GM12878 (cell line): ENCODE data around the gene FSIP1. TPM values are rescaled to one million over a fixed set of nuclear protein-coding genes. Genes with fewer than 3 reads are reported as not detected.

Experiments
- ATAC-seq: fragments of 200-7000 bp; cut with Tn5 transposase; 3 replicates; pipeline ENCODE4 v1.9.1; 2020; ENCODE audit warnings: mild to moderate bottlenecking, moderate library complexity
- BruUV-seq: library from RNA; stranded (reverse); fragments of 400-500 nt; replicated peaks from 2 replicates; lab custom pipeline; 2021; lab: Mats Ljungman, UMichigan
- CTCF ChIA-PET: fragments of 300-600 bp; sonication (Branson Sonifier 250); formaldehyde crosslinking; extraction: SDS; loops from one replicate; lab custom pipeline; 2021; ENCODE audit warnings: inconsistent platforms; lab: Yijun Ruan, JAX
- POLR2A ChIA-PET: fragments of 350-600 bp; formaldehyde crosslinking; extraction: SDS; loops from one replicate; lab custom pipeline; 2021; ENCODE audit warnings: inconsistent platforms; lab: Charles Lee
- RAD21 ChIA-PET: fragments of 300-600 bp; sonication (Branson Sonifier 250); formaldehyde crosslinking; loops from one replicate; lab custom pipeline; 2023; ENCODE audit warnings: antibody characterized with exemption; ENCODE audit not compliant: unreplicated experiment; lab: Charles Lee
- SMC1A ChIA-PET: fragments of 300-600 bp; sonication (Branson Sonifier 250); formaldehyde crosslinking; loops from one replicate; lab custom pipeline; 2023; ENCODE audit not compliant: unreplicated experiment, uncharacterized antibody; lab: Charles Lee
- DNase-seq: peaks from one replicate; pipeline ENCODE4 v3.0.0-alpha.2; 2011; ENCODE audit warnings: low read depth, low spot score
- FAIRE-seq: peaks from 3 replicates; lab custom pipeline; 2011; peaks lifted over from hg19 to GRCh38; lab: Jason Lieb, UNC
- H2AFZ ChIP-seq: 2 replicates; pipeline ENCODE4 v1.6.0; 2011; ENCODE audit warnings: low read depth, low read length, control low read depth; ENCODE audit not compliant: control insufficient read depth
- H3K27ac ChIP-seq: 2 replicates; pipeline ENCODE4 v1.5.1; 2011; ENCODE audit warnings: control low read depth; ENCODE audit not compliant: control insufficient read depth, insufficient read depth
- H3K27me3 ChIP-seq, 2 experiments: replicated peaks in 1 of 2; 2 replicates each; pipeline versions ENCODE4 v1.6.0 to v1.6.1; 2011; ENCODE audit warnings: low read length in 1 of 2; ENCODE audit not compliant: control insufficient read depth in 2 of 2, insufficient read depth in 2 of 2
- H3K36me3 ChIP-seq, 2 experiments: 2 replicates each; pipeline ENCODE4 v1.5.1; 2011; ENCODE audit warnings: low read length in 1 of 2; ENCODE audit not compliant: control insufficient read depth in 2 of 2, insufficient read depth in 2 of 2
- H3K4me1 ChIP-seq: 2 replicates; pipeline ENCODE4 v1.6.1; 2011; ENCODE audit warnings: mild to moderate bottlenecking, low read length, moderate library complexity, mixed read lengths; ENCODE audit not compliant: control insufficient read depth, insufficient read depth
- H3K4me2 ChIP-seq: 2 replicates; pipeline ENCODE4 v1.6.0; 2011; ENCODE audit warnings: control low read depth; ENCODE audit not compliant: control insufficient read depth, insufficient read depth
- H3K4me3 ChIP-seq: fragments of 200-600 bp; sonication (generic); 2 replicates; pipeline ENCODE4 v1.5.1; 2016
- H3K79me2 ChIP-seq: 2 replicates; pipeline ENCODE4 v1.6.0; 2011; ENCODE audit warnings: low read length; ENCODE audit not compliant: control insufficient read depth, insufficient read depth
- H3K9ac ChIP-seq: 2 replicates; pipeline ENCODE4 v1.8.0; 2011; ENCODE audit warnings: low read length, control low read depth, mixed read lengths; ENCODE audit not compliant: control insufficient read depth, insufficient read depth
- H3K9me3 ChIP-seq: replicated peaks from 3 replicates; pipeline ENCODE4 v1.5.1; 2011; ENCODE audit warnings: mild to moderate bottlenecking, low read length; ENCODE audit not compliant: control insufficient read depth, insufficient read depth
- H4K20me1 ChIP-seq: 2 replicates; pipeline ENCODE4 v1.6.0; 2011; ENCODE audit not compliant: control insufficient read depth, insufficient read depth
- CBFB ChIP-seq: IDR thresholded peaks from 2 replicates; pipeline ENCODE4 v1.6.1; 2016; ENCODE audit warnings: antibody characterized with exemption, low read depth
- EED ChIP-seq: sonication (generic); IDR thresholded peaks from 2 replicates; pipeline ENCODE4 v1.6.1; 2016; ENCODE audit warnings: antibody characterized with exemption, low read depth
- MEF2A ChIP-seq: IDR thresholded peaks from 2 replicates; pipeline ENCODE4 v1.6.1; 2011; ENCODE audit warnings: low read depth, mild to moderate bottlenecking, low read length, moderate library complexity; ENCODE audit not compliant: insufficient read depth
- NFXL1 ChIP-seq: fragments of 450-650 bp; IDR thresholded peaks from 2 replicates; pipeline ENCODE4 v1.6.1; 2017; ENCODE audit warnings: antibody characterized with exemption, mild to moderate bottlenecking, borderline replicate concordance
- NR2C1 ChIP-seq: fragments of 450-650 bp; IDR thresholded peaks from 2 replicates; pipeline ENCODE4 v1.6.1; 2017; ENCODE audit warnings: antibody characterized with exemption, mild to moderate bottlenecking, moderate library complexity
- NR2C2 ChIP-seq: IDR thresholded peaks from 2 replicates; pipeline ENCODE4 v1.6.1; 2011; ENCODE audit warnings: borderline replicate concordance, low read depth; ENCODE audit not compliant: control insufficient read depth, insufficient read length
- POLR2AphosphoS5 ChIP-seq: IDR thresholded peaks from 2 replicates; pipeline ENCODE4 v1.6.1; 2011; ENCODE audit warnings: mild to moderate bottlenecking, low read length, inconsistent platforms
- SIN3A ChIP-seq: IDR thresholded peaks from 2 replicates; pipeline ENCODE4 v1.6.1; 2012; ENCODE audit warnings: low read depth, low read length, improper control_type of control experiment
- SMARCA5 ChIP-seq: fragments of 450-650 bp; IDR thresholded peaks from 2 replicates; pipeline ENCODE4 v1.6.1; 2017; ENCODE audit warnings: mild to moderate bottlenecking
- STAT1 ChIP-seq: fragments of 450-650 bp; conservative IDR thresholded peaks from 2 replicates; pipeline ENCODE4 v1.6.1; 2014; ENCODE audit warnings: antibody characterized with exemption, mild to moderate bottlenecking
- ZNF384 ChIP-seq: IDR thresholded peaks from 2 replicates; pipeline ENCODE4 v1.6.1; 2012; ENCODE audit warnings: low read depth, mild to moderate bottlenecking, low read length, improper control_type of control experiment, borderline replicate concordance
- WGBS: methylation state at CpG from one replicate; pipeline ENCODE4 v1.1.6; 2016; ENCODE audit warnings: low lambda C conversion rate; ENCODE audit not compliant: insufficient replicate concordance, insufficient coverage; ENCODE audit errors: missing lambda C conversion rate; 5-methylcytosine and 5-hydroxymethylcytosine counted together
- in situ Hi-C: fragments of 300-500 bp; cut with MboI; formaldehyde crosslinking; loops from 9 replicates; pipeline ENCODE4 v1.14.3; 2018; ENCODE audit warnings: mixed read lengths
- intact Hi-C: fragments of 100-400 bp; cut with micrococcal nuclease; formaldehyde crosslinking; loops from one replicate; pipeline ENCODE4 v1.14.2; 2022; ENCODE audit not compliant: unreplicated experiment
- polyA plus RNA-seq, 11 experiments: library from polyadenylated mRNA; depleted of rRNA in 4 of 11; unstranded in 6 of 11; stranded (reverse) in 5 of 11; fragments of >200 nt; fragmentation: Nextera tagmentation in 4 of 11; fragmentation: Illumina TruSeq in 1 of 11; extraction: Ambion mirVana in 4 of 11; extraction: Trizol in 1 of 11; gene quantifications; 1 replicate in 1 of 11; 2 replicates in 10 of 11; pipeline versions ENCODE4 v1.2.1 to v1.2.3, GENCODE V29; 2011 to 2016; ENCODE audit warnings: inconsistent platforms in 2 of 11, missing spikeins in 2 of 11, low read depth in 1 of 11
- total RNA-seq, 4 experiments: library from RNA; depleted of rRNA in 3 of 4; stranded (reverse); fragments of >200 nt in 3 of 4; fragmentation: Illumina TruSeq in 1 of 4; extraction: Trizol in 1 of 4; gene quantifications; 2 replicates each; pipeline versions ENCODE4 v1.2.1 to v1.2.3, GENCODE V29; 2013 to 2021
- TF ChIP-seq, protein P1 (sequence below): IDR thresholded peaks from 2 replicates; pipeline ENCODE4 v1.6.1; 2011; ENCODE audit warnings: borderline replicate concordance, low read depth, mild to moderate bottlenecking, moderate library complexity, low read length; ENCODE audit not compliant: insufficient read depth, poor library complexity, severe bottlenecking
- TF ChIP-seq, protein P2 (sequence below): fragments of 150-350 bp; IDR thresholded peaks from 2 replicates; pipeline ENCODE4 v1.6.1; 2016; ENCODE audit warnings: low read depth, low read length

The FSIP1 gene
- total and polyA plus RNA-seq, 10 of the 15 experiments (the other 5 are each of a cell fraction or from before 2014, with no cell fraction given) = 0.15 to 0.67 (median 0.35) TPM

DNA sequence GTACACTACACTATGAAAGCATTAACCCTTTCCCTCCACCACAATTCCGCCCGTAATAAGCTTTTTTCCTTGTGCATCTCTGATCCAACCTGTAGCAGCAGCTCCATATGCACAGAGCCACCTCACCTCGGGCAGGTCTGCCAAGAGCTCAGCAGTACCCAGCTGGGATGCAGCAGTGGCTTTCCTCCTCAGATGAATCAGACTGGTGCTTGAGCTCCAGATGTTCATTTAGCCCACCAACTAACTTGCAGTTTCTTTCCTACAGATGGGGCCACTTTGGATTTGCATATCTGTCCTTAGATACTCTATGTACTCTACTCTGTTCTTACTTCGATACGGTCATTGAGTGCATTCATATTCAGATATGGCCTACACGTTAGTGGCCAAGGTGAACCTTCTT lies 14.8 kb upstream of the FSIP1 start:
- no peaks in the 10 kb centered on the region for H3K9me3 ChIP-seq
- H3K27me3 ChIP-seq = no peaks in the 10 kb centered on the region
- ChIA-PET POLR2A (interaction anchor here (0.6 to 1.1 kb wide), 2 partner anchors 10 to 72 kb away, joined by 4 to 5 read pairs; no protein-coding TSS in a partner anchor), RAD21 (interaction anchor here (1.1 to 1.2 kb wide), 2 partner anchors 40 to 77 kb away, joined by 3 to 4 read pairs; no protein-coding TSS in a partner anchor), CTCF (interaction anchor here (1.0 to 4.9 kb wide), 4 partner anchors 9 to 112 kb away, joined by 3 to 41 read pairs (median 17); no protein-coding TSS in a partner anchor), SMC1A (interaction anchor here (0.7 to 5.5 kb wide), 8 partner anchors 9 to 198 kb away, joined by 3 to 37 read pairs (median 4); partner anchors contain the start of gene FSIP1)
- no peaks in the 10 kb centered on the region for H3K4me1 ChIP-seq
- no peak for DNase-seq
- WGBS = 27% methylated on average over 6 of the region's 6 CpGs
- H2AFZ ChIP-seq = no peak overlapping the region
- no peaks in the 10 kb centered on the region for H4K20me1 ChIP-seq
- H3K79me2 ChIP-seq = no peaks in the 10 kb centered on the region
- H3K27ac ChIP-seq = no peak overlapping the region
- intact Hi-C loops (no loop called here), in situ Hi-C loops (no loop called here)
- BruUV-seq = no TSS peak
- peak; percentile 13; the same call in 1 of the 3 replicates for ATAC-seq
- FAIRE-seq = no peak
- H3K9ac ChIP-seq = no peak overlapping the region
- H3K36me3 ChIP-seq = no peaks in the 10 kb centered on the region
- H3K4me3 ChIP-seq = no peak overlapping the region
- no peak overlapping the region for H3K4me2 ChIP-seq
- TF ChIP-seq, protein P1, sequence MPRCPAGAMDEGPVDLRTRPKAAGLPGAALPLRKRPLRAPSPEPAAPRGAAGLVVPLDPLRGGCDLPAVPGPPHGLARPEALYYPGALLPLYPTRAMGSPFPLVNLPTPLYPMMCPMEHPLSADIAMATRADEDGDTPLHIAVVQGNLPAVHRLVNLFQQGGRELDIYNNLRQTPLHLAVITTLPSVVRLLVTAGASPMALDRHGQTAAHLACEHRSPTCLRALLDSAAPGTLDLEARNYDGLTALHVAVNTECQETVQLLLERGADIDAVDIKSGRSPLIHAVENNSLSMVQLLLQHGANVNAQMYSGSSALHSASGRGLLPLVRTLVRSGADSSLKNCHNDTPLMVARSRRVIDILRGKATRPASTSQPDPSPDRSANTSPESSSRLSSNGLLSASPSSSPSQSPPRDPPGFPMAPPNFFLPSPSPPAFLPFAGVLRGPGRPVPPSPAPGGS = no peak
- no peak for TF ChIP-seq CBFB
- TF ChIP-seq ZNF384 = no peak
- no peak for TF ChIP-seq STAT1
- TF ChIP-seq, all 136 proteins: peak for 0

DNA sequence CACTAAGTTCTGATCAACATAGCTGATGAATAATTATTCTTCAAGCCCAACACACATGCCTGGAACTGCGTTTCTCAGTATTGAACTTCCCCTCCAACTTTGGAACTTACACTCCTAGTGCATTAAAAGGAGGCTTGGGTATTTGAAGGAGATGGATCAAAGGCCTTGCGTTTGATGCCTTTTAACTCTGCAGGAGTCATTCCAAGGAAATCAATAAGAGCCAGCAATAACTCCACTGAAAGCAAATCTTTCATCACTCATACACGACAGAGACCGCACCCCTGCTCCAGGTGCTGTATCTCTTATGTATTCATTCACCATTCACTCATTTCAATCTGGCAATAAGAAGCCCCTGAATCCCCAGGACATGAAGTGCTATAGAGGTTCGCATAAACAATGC lies 14.0 kb upstream of the FSIP1 start:
- Histone ChIP-seq H3K4me2 (no peak overlapping the region), H3K9me3 (no peaks in the 10 kb centered on the region), H3K4me3 (no peak overlapping the region), H3K4me1 (no peaks in the 10 kb centered on the region)
- intact Hi-C loops = no loop called here
- TF ChIP-seq POLR2AphosphoS5 (no peak), NR2C2 (no peak), EED (no peak), MEF2A (no peak), NFXL1 (no peak), SMARCA5 (no peak), SIN3A (no peak), NR2C1 (no peak)
- TF ChIP-seq, protein P2, sequence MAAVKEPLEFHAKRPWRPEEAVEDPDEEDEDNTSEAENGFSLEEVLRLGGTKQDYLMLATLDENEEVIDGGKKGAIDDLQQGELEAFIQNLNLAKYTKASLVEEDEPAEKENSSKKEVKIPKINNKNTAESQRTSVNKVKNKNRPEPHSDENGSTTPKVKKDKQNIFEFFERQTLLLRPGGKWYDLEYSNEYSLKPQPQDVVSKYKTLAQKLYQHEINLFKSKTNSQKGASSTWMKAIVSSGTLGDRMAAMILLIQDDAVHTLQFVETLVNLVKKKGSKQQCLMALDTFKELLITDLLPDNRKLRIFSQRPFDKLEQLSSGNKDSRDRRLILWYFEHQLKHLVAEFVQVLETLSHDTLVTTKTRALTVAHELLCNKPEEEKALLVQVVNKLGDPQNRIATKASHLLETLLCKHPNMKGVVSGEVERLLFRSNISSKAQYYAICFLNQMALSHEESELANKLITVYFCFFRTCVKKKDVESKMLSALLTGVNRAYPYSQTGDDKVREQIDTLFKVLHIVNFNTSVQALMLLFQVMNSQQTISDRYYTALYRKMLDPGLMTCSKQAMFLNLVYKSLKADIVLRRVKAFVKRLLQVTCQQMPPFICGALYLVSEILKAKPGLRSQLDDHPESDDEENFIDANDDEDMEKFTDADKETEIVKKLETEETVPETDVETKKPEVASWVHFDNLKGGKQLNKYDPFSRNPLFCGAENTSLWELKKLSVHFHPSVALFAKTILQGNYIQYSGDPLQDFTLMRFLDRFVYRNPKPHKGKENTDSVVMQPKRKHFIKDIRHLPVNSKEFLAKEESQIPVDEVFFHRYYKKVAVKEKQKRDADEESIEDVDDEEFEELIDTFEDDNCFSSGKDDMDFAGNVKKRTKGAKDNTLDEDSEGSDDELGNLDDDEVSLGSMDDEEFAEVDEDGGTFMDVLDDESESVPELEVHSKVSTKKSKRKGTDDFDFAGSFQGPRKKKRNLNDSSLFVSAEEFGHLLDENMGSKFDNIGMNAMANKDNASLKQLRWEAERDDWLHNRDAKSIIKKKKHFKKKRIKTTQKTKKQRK = no peak
- TF ChIP-seq, all 136 proteins: peak for 0
- 37% methylated on average over 5 of the region's 5 CpGs for WGBS
- Histone ChIP-seq H3K9ac (no peak overlapping the region), H3K27ac (no peak overlapping the region), H3K27me3 (no peaks in the 10 kb centered on the region), H4K20me1 (no peaks in the 10 kb centered on the region), H3K36me3 (no peaks in the 10 kb centered on the region), H2AFZ (no peak overlapping the region), H3K79me2 (no peaks in the 10 kb centered on the region)
- no TSS peak for BruUV-seq
- ChIA-PET SMC1A (interaction anchor here (0.7 to 5.5 kb wide), 8 partner anchors 8 to 199 kb away, joined by 3 to 37 read pairs (median 3); partner anchors contain the start of gene FSIP1), CTCF (interaction anchor here (1.4 to 4.9 kb wide), 3 partner anchors 8 to 111 kb away, joined by 4 to 41 read pairs (median 30); no protein-coding TSS in a partner anchor), RAD21 (interaction anchor here (1.1 to 1.2 kb wide), 2 partner anchors 39 to 78 kb away, joined by 3 to 4 read pairs; no protein-coding TSS in a partner anchor), POLR2A (no interaction called here)
- in situ Hi-C loops = no loop called here
- no peak for ATAC-seq
- no peak for FAIRE-seq
- DNase-seq = no peak
